Fibroblast of lung (primary cell): ENCODE data around the gene PRDX1. TPM values are rescaled to one million over a fixed set of nuclear protein-coding genes. Genes with fewer than 3 reads are reported as not detected.
A peak's percentile ranks its signal among the peaks of the same experiment; 100 is the strongest.
"Not testable (repeated sequence)": the region's sequence is repeated elsewhere in the genome, so short reads cannot be mapped to it uniquely, and the experiment has no call there.

Experiments used
- DNase-seq, 2 donors: peaks; one replicate each; pipeline versions ENCODE4 v3.0.0 to v3.0.0-alpha.2; 2010; ENCODE audit warnings: low read depth in 2 of 2
- H2AFZ ChIP-seq: 2 replicates; pipeline ENCODE4 v1.5.1; 2012; ENCODE audit warnings: low read length, control low read depth, inconsistent platforms
- H3K27ac ChIP-seq: 2 replicates; pipeline ENCODE4 v1.5.1; 2011; ENCODE audit warnings: low read length, control low read depth; ENCODE audit not compliant: insufficient read depth
- H3K27me3 ChIP-seq: 2 replicates; pipeline ENCODE4 v1.5.1; 2011; ENCODE audit warnings: mild to moderate bottlenecking, low read length; ENCODE audit not compliant: control insufficient read depth, insufficient read depth
- H3K36me3 ChIP-seq: 2 replicates; pipeline ENCODE4 v1.5.1; 2011; ENCODE audit warnings: low read length; ENCODE audit not compliant: control insufficient read depth, insufficient read depth
- H3K4me1 ChIP-seq: 2 replicates; pipeline ENCODE4 v1.5.1; 2011; ENCODE audit warnings: low read length; ENCODE audit not compliant: control insufficient read depth, insufficient read depth; ENCODE audit errors: extremely low read depth
- H3K4me2 ChIP-seq: 2 replicates; pipeline ENCODE4 v1.5.1; 2011; ENCODE audit warnings: low read length, control low read depth; ENCODE audit not compliant: insufficient read depth; ENCODE audit errors: extremely low read depth
- H3K4me3 ChIP-seq, 4 experiments: fragments of 200-600 bp in 1 of 4; sonication (generic) in 1 of 4; replicated peaks in 1 of 4; 2 replicates each; pipeline ENCODE4 v1.5.1; 2011 to 2016; ENCODE audit warnings: low read length in 4 of 4, low read depth in 3 of 4, mild to moderate bottlenecking in 3 of 4, control low read depth in 2 of 4, inconsistent platforms in 1 of 4, mixed read lengths in 1 of 4; ENCODE audit not compliant: insufficient read depth in 1 of 4; ENCODE audit errors: control extremely low read depth in 1 of 4
- H3K79me2 ChIP-seq: 2 replicates; pipeline ENCODE4 v1.5.1; 2012; ENCODE audit warnings: mild to moderate bottlenecking, low read length, inconsistent platforms; ENCODE audit not compliant: control insufficient read depth, insufficient read depth
- H3K9ac ChIP-seq: 2 replicates; pipeline ENCODE4 v1.5.1; 2011; ENCODE audit warnings: mild to moderate bottlenecking, low read length, control low read depth; ENCODE audit not compliant: insufficient read depth
- H3K9me3 ChIP-seq: 2 replicates; pipeline ENCODE4 v1.5.1; 2012; ENCODE audit warnings: low read depth, low read length; ENCODE audit not compliant: control insufficient read depth, insufficient read depth
- H4K20me1 ChIP-seq: 2 replicates; pipeline ENCODE4 v1.5.1; 2011; ENCODE audit warnings: low read length; ENCODE audit not compliant: control insufficient read depth, insufficient read depth; ENCODE audit errors: extremely low read depth
- EZH2 ChIP-seq: IDR thresholded peaks from 2 replicates; pipeline ENCODE4 v1.5.1; 2012; ENCODE audit warnings: low read length, control low read depth, mild to moderate bottlenecking; ENCODE audit errors: missing control alignments
- polyA plus RNA-seq, 2 donors: library from polyadenylated mRNA; depleted of rRNA in 1 of 2; stranded (reverse) in 1 of 2; unstranded in 1 of 2; fragments of >200 nt; gene quantifications; 2 replicates each; pipeline ENCODE4 v1.2.1, GENCODE V29; 2011 to 2012; ENCODE audit warnings: missing spikeins in 1 of 2
- total RNA-seq: library from RNA; depleted of rRNA; stranded (reverse); fragments of >200 nt; gene quantifications from 2 replicates; pipeline ENCODE4 v1.2.1, GENCODE V29; 2014
- TF ChIP-seq, protein P1 (sequence below), 2 donors: IDR thresholded peaks in 1 of 2; conservative IDR thresholded peaks in 1 of 2; 1 replicate in 1 of 2; 2 replicates in 1 of 2; pipeline ENCODE4 v1.5.1; 2011 to 2012; ENCODE audit warnings: low read length in 2 of 2, control low read depth in 1 of 2, inconsistent platforms in 1 of 2, low read depth in 1 of 2, mild to moderate bottlenecking in 1 of 2

The PRDX1 gene
- total and polyA plus RNA-seq, 2 donors (not counting 1 experiment from before 2014, with no cell fraction given) = 420 to 789 TPM

DNA sequence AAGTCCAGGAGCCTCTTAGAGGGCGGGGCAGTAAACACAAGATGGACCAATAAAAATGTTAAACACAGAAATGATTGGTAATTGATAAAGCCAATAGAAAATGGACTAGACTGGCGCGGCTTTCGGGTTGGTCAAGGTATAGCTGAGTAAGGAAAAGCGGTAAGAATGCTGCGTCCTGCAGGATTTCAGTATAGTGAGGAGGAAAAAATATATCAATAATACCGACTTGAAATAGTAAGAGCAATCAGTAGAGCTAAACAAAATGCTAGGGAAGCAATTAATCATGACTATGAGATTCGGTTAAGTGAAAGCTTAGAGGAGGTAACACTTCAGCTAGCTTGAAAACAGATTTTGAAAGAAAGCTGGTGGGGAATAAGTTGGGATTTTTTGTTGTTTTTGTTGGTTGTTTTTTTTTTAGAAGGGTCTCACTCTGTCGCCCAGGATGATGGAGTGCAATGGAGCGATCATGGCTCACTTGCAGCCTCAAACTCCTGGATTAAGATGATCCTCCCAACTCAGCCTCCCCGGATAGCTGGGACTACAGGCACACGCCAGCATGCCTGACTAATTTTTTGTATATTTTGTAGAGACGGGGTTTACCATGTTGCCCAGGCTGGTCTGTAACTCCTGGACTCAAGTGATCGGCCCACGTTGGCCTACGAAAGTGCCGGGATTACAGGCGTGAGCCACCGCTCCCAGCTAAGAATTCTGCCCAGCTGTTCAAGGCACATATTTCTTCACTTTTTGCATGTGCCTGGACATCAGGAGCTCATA is 30.0 kb downstream of the PRDX1 start:
- H3K4me2 ChIP-seq = peak overlapping the region; percentile 85
- no peaks in the 10 kb centered on the region for H3K9me3 ChIP-seq
- H3K79me2 ChIP-seq = no peaks in the 10 kb centered on the region
- no peak for TF ChIP-seq EZH2
- TF ChIP-seq, protein P1, sequence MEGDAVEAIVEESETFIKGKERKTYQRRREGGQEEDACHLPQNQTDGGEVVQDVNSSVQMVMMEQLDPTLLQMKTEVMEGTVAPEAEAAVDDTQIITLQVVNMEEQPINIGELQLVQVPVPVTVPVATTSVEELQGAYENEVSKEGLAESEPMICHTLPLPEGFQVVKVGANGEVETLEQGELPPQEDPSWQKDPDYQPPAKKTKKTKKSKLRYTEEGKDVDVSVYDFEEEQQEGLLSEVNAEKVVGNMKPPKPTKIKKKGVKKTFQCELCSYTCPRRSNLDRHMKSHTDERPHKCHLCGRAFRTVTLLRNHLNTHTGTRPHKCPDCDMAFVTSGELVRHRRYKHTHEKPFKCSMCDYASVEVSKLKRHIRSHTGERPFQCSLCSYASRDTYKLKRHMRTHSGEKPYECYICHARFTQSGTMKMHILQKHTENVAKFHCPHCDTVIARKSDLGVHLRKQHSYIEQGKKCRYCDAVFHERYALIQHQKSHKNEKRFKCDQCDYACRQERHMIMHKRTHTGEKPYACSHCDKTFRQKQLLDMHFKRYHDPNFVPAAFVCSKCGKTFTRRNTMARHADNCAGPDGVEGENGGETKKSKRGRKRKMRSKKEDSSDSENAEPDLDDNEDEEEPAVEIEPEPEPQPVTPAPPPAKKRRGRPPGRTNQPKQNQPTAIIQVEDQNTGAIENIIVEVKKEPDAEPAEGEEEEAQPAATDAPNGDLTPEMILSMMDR (conservative IDR thresholded peaks at IDR 0.05 in 1 of 2, IDR thresholded peaks at IDR 0.05 in 1 of 2; ENCODE audit: low read depth in 1 of 2, low read length in 2 of 2) = no peak
- peak overlapping the region; percentile 64 to 86 (median 66) for H3K4me3 ChIP-seq
- H3K36me3 ChIP-seq = no peaks in the 10 kb centered on the region
- H3K4me1 ChIP-seq = peaks cover 3% of the 10 kb centered on the region
- DNase-seq = no peak
- no peak overlapping the region for H3K27ac ChIP-seq
- H3K27me3 ChIP-seq = no peaks in the 10 kb centered on the region
- H2AFZ ChIP-seq = peak overlapping the region; percentile 66
- H4K20me1 ChIP-seq = no peaks in the 10 kb centered on the region
- no peak overlapping the region for H3K9ac ChIP-seq

GRCh38 chr1:45490626-45491486 is 30.8 kb downstream of the PRDX1 start, which contains the start of gene TESK2:
TESK2 (minus strand) TSS chr1:45491163; CDS start chr1:45457785, 33,378 bp downstream.
- H3K27me3 ChIP-seq = no peaks in the 10 kb centered on the region
- peak within 1 kb of the TSS; percentile 85 for H3K4me2 ChIP-seq
- H2AFZ ChIP-seq = peak within 1 kb of the TSS; percentile 87
- DNase-seq = peak; percentile 99 to 100
- H3K36me3 ChIP-seq = no peaks in the 10 kb centered on the region
- H3K9ac ChIP-seq = peak within 1 kb of the TSS; percentile 65
- H4K20me1 ChIP-seq = no peaks in the 10 kb centered on the region
- H3K9me3 ChIP-seq = no peaks in the 10 kb centered on the region
- H3K4me1 ChIP-seq = peaks cover 3% of the 10 kb centered on the region
- TF ChIP-seq, protein P1 (conservative IDR thresholded peaks at IDR 0.05 in 1 of 2, IDR thresholded peaks at IDR 0.05 in 1 of 2; ENCODE audit: low read depth in 1 of 2, low read length in 2 of 2) = no peak
- TF ChIP-seq EZH2 = no peak
- peak within 1 kb of the TSS; percentile 64 to 86 (median 66) for H3K4me3 ChIP-seq
- no peaks in the 10 kb centered on the region for H3K79me2 ChIP-seq
- peak within 1 kb of the TSS; percentile 9 for H3K27ac ChIP-seq

- H3K27me3 ChIP-seq = no peaks in the 10 kb centered on the region
- H4K20me1 ChIP-seq = no peaks in the 10 kb centered on the region
- no peaks in the 10 kb centered on the region for H3K9me3 ChIP-seq
- H3K79me2 ChIP-seq = no peaks in the 10 kb centered on the region
- peaks cover 3% of the 10 kb centered on the region for H3K4me1 ChIP-seq
- peak overlapping the region; percentile 85 for H3K4me2 ChIP-seq
- peak overlapping the region; percentile 64 to 86 (median 66) for H3K4me3 ChIP-seq
- peak overlapping the region; percentile 87 for H2AFZ ChIP-seq
- H3K9ac ChIP-seq = peak overlapping the region; percentile 65
- TF ChIP-seq, protein P1 (conservative IDR thresholded peaks at IDR 0.05 in 1 of 2, IDR thresholded peaks at IDR 0.05 in 1 of 2; ENCODE audit: low read depth in 1 of 2, low read length in 2 of 2) = no peak
- no peak for TF ChIP-seq EZH2
- H3K27ac ChIP-seq = no peak overlapping the region
- DNase-seq = peak; percentile 9 to 32
- no peaks in the 10 kb centered on the region for H3K36me3 ChIP-seq
These were observed 31.5 kb downstream of the PRDX1 start for GRCh38 chr1:45490121-45490625.

DNA sequence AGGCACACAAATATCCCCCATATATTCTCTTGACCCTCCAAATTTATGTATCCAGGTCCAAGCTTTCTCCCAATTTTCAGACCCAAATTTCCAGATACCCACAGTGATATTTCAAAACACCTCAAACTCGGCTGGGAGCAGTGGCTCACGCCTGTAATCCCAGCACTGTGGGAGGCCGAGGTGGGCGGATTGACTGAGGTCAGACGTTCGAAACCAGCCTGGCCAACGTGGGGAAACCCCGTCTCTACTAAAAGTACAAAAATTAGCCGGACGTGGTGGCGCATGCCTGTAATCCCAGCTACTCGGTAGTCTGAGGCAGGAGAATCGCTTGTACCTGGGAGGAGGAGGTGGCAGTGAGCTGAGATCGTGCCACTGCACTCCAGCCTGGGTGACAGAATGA is 32.3 kb downstream of the PRDX1 start:
- H3K4me3 ChIP-seq, DNase-seq, H2AFZ ChIP-seq, H3K27ac ChIP-seq, H4K20me1 ChIP-seq, H3K9me3 ChIP-seq, H3K79me2 ChIP-seq, H3K36me3 ChIP-seq, H3K27me3 ChIP-seq, H3K9ac ChIP-seq, H3K4me1 ChIP-seq, H3K4me2 ChIP-seq: not testable (repeated sequence)
